ENCODE data around the gene ERAL1.

- no peak for TF ChIP-seq CTCF (conservative IDR thresholded peaks at IDR 0.05; ENCODE audit: low read depth, low read length)
- TF ChIP-seq FOS (IDR thresholded peaks at IDR 0.05; ENCODE audit: low read depth, low read length) = no peak
- TF ChIP-seq CEBPB (IDR thresholded peaks at IDR 0.05; ENCODE audit: low read depth, low read length) = no peak
- no peak for TF ChIP-seq POLR2A (IDR thresholded peaks at IDR 0.05; ENCODE audit: low read depth, low read length)
- no peak for TF ChIP-seq MAFK (IDR thresholded peaks at IDR 0.05; ENCODE audit: low read depth, low read length)
- no peak for TF ChIP-seq RFX5 (IDR thresholded peaks at IDR 0.05; ENCODE audit: low read depth, low read length)
- TF ChIP-seq RAD21 (IDR thresholded peaks at IDR 0.05; ENCODE audit: low read length) = no peak
- no peak for TF ChIP-seq SMC3 (IDR thresholded peaks at IDR 0.05; ENCODE audit: low read depth, low read length)
- no peak for TF ChIP-seq MXI1 (IDR thresholded peaks at IDR 0.05; ENCODE audit: borderline replicate concordance, low read depth, low read length)
- TF ChIP-seq USF2 (IDR thresholded peaks at IDR 0.05; ENCODE audit: low read depth, low read length) = no peak
Observed at GRCh38 chr17:28839221-28839620, 15.6 kb upstream of the ERAL1 start.
